ENCODE data around the gene ZC3H12D. TPM values are rescaled to one million over a fixed set of nuclear protein-coding genes. Genes with fewer than 3 reads are reported as not detected.

The ZC3H12D gene
- total and polyA plus RNA-seq, 2 of the 13 experiments (the other 11 are each of a cell fraction or from before 2014, with no cell fraction given) = 1.2 to 2.7 TPM

DNA sequence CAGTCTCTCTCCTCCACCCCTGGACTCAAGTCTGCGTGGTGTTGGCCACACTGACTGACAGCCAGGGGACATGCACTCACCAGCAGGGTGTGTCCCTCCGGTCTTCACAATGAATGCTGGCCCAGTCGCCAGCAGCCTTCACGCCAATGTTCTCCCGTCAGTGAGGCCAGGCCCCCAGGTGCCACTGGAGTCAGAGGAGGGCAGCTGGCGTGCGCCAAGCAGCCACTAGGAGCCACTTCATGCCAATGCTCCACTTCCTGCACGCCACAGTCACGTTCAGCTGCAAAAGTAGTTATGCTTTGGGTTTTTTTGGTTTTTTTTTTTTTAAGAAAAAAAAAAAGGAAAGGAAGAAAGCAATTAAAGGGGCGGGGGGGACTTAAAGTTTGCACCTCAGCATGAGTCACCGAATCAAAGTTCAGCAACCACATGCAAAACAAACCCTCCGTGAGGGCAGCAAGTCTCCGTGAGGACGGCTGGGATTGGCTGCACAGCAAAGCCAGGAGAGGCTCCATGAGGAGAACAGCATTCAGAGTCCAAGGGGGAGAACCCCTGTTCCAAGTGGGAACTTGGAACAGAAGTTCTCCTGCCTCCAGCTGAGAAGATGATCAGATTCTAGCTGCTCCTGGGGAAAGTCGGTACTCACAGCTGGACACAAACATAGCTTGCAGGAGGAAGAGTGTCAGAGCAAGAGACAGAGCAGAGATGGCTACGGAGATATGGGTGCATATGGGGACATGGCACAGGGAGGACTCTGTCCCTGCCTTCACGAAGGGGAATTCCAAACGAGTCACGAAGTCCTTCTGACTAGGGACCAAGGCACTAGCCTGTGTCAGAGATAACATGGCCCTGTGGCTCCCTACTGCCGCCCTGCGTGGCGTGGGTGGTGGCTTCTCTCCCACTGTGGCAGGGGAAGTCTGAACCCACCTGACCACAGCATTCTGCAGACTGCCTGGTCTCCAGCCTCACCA is at the start of gene ZC3H12D (continued):
- TF ChIP-seq, protein P1, sequence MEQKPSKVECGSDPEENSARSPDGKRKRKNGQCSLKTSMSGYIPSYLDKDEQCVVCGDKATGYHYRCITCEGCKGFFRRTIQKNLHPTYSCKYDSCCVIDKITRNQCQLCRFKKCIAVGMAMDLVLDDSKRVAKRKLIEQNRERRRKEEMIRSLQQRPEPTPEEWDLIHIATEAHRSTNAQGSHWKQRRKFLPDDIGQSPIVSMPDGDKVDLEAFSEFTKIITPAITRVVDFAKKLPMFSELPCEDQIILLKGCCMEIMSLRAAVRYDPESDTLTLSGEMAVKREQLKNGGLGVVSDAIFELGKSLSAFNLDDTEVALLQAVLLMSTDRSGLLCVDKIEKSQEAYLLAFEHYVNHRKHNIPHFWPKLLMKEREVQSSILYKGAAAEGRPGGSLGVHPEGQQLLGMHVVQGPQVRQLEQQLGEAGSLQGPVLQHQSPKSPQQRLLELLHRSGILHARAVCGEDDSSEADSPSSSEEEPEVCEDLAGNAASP (CRISPR knock-in tag; IDR thresholded peaks at IDR 0.05; ENCODE audit: borderline replicate concordance) = peak; percentile 86
- TF ChIP-seq SYNCRIP (IDR thresholded peaks at IDR 0.05; ENCODE audit: insufficient read depth, low read depth, low read length) (no peak), ZNF354B (CRISPR knock-in tag; IDR thresholded peaks at IDR 0.05) (no peak), PHF20 (CRISPR knock-in tag; IDR thresholded peaks at IDR 0.05) (0 out of 2 replicates have a peak, but pooled peaks have one; percentile 43), KDM5A (IDR thresholded peaks at IDR 0.05; ENCODE audit: borderline replicate concordance, low read length) (peak; percentile 51; the same call in 1 of the 2 replicates), FOXC1 (CRISPR knock-in tag; IDR thresholded peaks at IDR 0.05; ENCODE audit: borderline replicate concordance) (peak; percentile 77; the same call in 1 of the 2 replicates), SAP130 (CRISPR knock-in tag; IDR thresholded peaks at IDR 0.05; ENCODE audit: low read depth) (peak; percentile 84), TOE1 (CRISPR knock-in tag; IDR thresholded peaks at IDR 0.05) (0 out of 2 replicates have a peak, but pooled peaks have one; percentile 26), ZZZ3 (CRISPR knock-in tag; IDR thresholded peaks at IDR 0.05; ENCODE audit: borderline replicate concordance) (0 out of 2 replicates have a peak, but pooled peaks have one; percentile 16)
- TF ChIP-seq, protein P2, sequence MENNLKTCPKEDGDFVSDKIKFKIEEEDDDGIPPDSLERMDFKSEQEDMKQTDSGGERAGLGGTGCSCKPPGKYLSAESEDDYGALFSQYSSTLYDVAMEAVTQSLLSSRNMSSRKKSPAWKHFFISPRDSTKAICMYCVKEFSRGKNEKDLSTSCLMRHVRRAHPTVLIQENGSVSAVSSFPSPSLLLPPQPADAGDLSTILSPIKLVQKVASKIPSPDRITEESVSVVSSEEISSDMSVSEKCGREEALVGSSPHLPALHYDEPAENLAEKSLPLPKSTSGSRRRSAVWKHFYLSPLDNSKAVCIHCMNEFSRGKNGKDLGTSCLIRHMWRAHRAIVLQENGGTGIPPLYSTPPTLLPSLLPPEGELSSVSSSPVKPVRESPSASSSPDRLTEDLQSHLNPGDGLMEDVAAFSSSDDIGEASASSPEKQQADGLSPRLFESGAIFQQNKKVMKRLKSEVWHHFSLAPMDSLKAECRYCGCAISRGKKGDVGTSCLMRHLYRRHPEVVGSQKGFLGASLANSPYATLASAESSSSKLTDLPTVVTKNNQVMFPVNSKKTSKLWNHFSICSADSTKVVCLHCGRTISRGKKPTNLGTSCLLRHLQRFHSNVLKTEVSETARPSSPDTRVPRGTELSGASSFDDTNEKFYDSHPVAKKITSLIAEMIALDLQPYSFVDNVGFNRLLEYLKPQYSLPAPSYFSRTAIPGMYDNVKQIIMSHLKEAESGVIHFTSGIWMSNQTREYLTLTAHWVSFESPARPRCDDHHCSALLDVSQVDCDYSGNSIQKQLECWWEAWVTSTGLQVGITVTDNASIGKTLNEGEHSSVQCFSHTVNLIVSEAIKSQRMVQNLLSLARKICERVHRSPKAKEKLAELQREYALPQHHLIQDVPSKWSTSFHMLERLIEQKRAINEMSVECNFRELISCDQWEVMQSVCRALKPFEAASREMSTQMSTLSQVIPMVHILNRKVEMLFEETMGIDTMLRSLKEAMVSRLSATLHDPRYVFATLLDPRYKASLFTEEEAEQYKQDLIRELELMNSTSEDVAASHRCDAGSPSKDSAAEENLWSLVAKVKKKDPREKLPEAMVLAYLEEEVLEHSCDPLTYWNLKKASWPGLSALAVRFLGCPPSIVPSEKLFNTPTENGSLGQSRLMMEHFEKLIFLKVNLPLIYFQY (CRISPR knock-in tag; IDR thresholded peaks at IDR 0.05; ENCODE audit: borderline replicate concordance) = no peak; the same call in 1 of the 2 replicates
- TF ChIP-seq, protein P3, sequence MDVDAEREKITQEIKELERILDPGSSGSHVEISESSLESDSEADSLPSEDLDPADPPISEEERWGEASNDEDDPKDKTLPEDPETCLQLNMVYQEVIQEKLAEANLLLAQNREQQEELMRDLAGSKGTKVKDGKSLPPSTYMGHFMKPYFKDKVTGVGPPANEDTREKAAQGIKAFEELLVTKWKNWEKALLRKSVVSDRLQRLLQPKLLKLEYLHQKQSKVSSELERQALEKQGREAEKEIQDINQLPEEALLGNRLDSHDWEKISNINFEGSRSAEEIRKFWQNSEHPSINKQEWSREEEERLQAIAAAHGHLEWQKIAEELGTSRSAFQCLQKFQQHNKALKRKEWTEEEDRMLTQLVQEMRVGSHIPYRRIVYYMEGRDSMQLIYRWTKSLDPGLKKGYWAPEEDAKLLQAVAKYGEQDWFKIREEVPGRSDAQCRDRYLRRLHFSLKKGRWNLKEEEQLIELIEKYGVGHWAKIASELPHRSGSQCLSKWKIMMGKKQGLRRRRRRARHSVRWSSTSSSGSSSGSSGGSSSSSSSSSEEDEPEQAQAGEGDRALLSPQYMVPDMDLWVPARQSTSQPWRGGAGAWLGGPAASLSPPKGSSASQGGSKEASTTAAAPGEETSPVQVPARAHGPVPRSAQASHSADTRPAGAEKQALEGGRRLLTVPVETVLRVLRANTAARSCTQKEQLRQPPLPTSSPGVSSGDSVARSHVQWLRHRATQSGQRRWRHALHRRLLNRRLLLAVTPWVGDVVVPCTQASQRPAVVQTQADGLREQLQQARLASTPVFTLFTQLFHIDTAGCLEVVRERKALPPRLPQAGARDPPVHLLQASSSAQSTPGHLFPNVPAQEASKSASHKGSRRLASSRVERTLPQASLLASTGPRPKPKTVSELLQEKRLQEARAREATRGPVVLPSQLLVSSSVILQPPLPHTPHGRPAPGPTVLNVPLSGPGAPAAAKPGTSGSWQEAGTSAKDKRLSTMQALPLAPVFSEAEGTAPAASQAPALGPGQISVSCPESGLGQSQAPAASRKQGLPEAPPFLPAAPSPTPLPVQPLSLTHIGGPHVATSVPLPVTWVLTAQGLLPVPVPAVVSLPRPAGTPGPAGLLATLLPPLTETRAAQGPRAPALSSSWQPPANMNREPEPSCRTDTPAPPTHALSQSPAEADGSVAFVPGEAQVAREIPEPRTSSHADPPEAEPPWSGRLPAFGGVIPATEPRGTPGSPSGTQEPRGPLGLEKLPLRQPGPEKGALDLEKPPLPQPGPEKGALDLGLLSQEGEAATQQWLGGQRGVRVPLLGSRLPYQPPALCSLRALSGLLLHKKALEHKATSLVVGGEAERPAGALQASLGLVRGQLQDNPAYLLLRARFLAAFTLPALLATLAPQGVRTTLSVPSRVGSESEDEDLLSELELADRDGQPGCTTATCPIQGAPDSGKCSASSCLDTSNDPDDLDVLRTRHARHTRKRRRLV (CRISPR knock-in tag; IDR thresholded peaks at IDR 0.05) = peak; percentile 74; the same call in 1 of the 2 replicates
- TF ChIP-seq, protein P4, sequence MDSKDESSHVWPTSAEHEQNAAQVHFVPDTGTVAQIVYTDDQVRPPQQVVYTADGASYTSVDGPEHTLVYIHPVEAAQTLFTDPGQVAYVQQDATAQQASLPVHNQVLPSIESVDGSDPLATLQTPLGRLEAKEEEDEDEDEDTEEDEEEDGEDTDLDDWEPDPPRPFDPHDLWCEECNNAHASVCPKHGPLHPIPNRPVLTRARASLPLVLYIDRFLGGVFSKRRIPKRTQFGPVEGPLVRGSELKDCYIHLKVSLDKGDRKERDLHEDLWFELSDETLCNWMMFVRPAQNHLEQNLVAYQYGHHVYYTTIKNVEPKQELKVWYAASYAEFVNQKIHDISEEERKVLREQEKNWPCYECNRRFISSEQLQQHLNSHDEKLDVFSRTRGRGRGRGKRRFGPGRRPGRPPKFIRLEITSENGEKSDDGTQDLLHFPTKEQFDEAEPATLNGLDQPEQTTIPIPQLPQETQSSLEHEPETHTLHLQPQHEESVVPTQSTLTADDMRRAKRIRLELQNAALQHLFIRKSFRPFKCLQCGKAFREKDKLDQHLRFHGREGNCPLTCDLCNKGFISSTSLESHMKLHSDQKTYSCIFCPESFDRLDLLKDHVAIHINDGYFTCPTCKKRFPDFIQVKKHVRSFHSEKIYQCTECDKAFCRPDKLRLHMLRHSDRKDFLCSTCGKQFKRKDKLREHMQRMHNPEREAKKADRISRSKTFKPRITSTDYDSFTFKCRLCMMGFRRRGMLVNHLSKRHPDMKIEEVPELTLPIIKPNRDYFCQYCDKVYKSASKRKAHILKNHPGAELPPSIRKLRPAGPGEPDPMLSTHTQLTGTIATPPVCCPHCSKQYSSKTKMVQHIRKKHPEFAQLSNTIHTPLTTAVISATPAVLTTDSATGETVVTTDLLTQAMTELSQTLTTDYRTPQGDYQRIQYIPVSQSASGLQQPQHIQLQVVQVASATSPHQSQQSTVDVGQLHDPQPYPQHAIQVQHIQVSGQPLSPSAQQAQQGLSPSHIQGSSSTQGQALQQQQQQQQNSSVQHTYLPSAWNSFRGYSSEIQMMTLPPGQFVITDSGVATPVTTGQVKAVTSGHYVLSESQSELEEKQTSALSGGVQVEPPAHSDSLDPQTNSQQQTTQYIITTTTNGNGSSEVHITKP (CRISPR knock-in tag; IDR thresholded peaks at IDR 0.05; ENCODE audit: low read depth) = peak; percentile 89

All from HepG2 (cell line).